K562 (cell line): Measurements from ENCODE around the gene EYA2. TPM values are rescaled to one million over a fixed set of nuclear protein-coding genes. Genes with fewer than 3 reads are reported as not detected.

ENCODE experiments used
- ATAC-seq: fragments of 200-7000 bp; cut with Tn5 transposase; 3 replicates; pipeline ENCODE4 v1.9.1; 2020; ENCODE audit warnings: moderate library complexity
- BruUV-seq: library from RNA; stranded (reverse); fragments of 400-500 nt; replicated peaks from 2 replicates; lab custom pipeline; 2021; lab: Mats Ljungman, UMichigan
- CTCF ChIA-PET: fragments of 300-600 bp; formaldehyde crosslinking; extraction: SDS; loops from one replicate; lab custom pipeline; 2021; ENCODE audit warnings: low intra/inter-chr PET ratio; lab: Yijun Ruan, JAX
- POLR2A ChIA-PET: fragments of 300-600, 350-650 bp; sonication (Branson Sonifier 250); formaldehyde crosslinking; extraction: SDS; loops from one replicate; lab custom pipeline; 2021; ENCODE audit warnings: antibody characterized with exemption, inconsistent platforms; lab: Yijun Ruan, JAX
- DNase-seq, 4 experiments: peaks; one replicate each; pipeline versions ENCODE4 v3.0.0 to v3.0.0-alpha.2; 2011 to 2018; ENCODE audit warnings: low spot score in 3 of 4, mixed read lengths in 3 of 4; ENCODE audit errors: extremely low read depth in 1 of 4
- FAIRE-seq: peaks from 2 replicates; lab custom pipeline; 2011; peaks lifted over from hg19 to GRCh38; lab: Jason Lieb, UNC
- H2AFZ ChIP-seq: 2 replicates; pipeline ENCODE4 v1.6.0; 2011; ENCODE audit warnings: low read depth, low read length, control low read depth, inconsistent platforms
- H3K27ac ChIP-seq: fragments of 200-600 bp; 3 replicates; pipeline ENCODE4 v1.8.0; 2011; ENCODE audit warnings: low read depth, mild to moderate bottlenecking, control low read depth, inconsistent platforms, low read length, moderate library complexity, mixed read lengths; ENCODE audit errors: extremely low read depth
- H3K27me3 ChIP-seq, 2 experiments: fragments of 300-600 bp in 1 of 2; 2 replicates in 1 of 2; 3 replicates in 1 of 2; pipeline versions ENCODE4 v1.6.0 to v1.8.0; 2011; ENCODE audit warnings: inconsistent platforms in 2 of 2, low read length in 2 of 2, mild to moderate bottlenecking in 1 of 2, mixed read lengths in 1 of 2, moderate library complexity in 1 of 2; ENCODE audit not compliant: control insufficient read depth in 2 of 2, insufficient read depth in 2 of 2
- H3K36me3 ChIP-seq: fragments of 300-600 bp; 3 replicates; pipeline ENCODE4 v1.8.0; 2011; ENCODE audit warnings: mild to moderate bottlenecking, low read length, inconsistent platforms; ENCODE audit not compliant: control insufficient read depth, insufficient read depth
- H3K4me1 ChIP-seq, 2 experiments: fragments of 200-600 bp in 1 of 2; replicated peaks in 1 of 2; 2 replicates in 1 of 2; 3 replicates in 1 of 2; pipeline versions ENCODE4 v1.5.1 to v1.8.0; 2011; ENCODE audit warnings: inconsistent platforms in 2 of 2, low read length in 2 of 2, mild to moderate bottlenecking in 1 of 2, mixed read lengths in 1 of 2, moderate library complexity in 1 of 2; ENCODE audit not compliant: control insufficient read depth in 2 of 2, insufficient read depth in 2 of 2
- H3K4me2 ChIP-seq: 2 replicates; pipeline ENCODE4 v1.6.1; 2011; ENCODE audit warnings: low read length, control low read depth, inconsistent platforms, mixed read lengths; ENCODE audit not compliant: insufficient read depth
- H3K4me3 ChIP-seq: fragments of 200-600 bp; sonication (generic), shearing (Covaris generic); 2 replicates; pipeline ENCODE4 v1.5.1; 2016; ENCODE audit warnings: control low read depth, inconsistent platforms
- H3K79me2 ChIP-seq: fragments of 200-600 bp; 3 replicates; pipeline ENCODE4 v1.8.0; 2011; ENCODE audit warnings: low read length, inconsistent platforms; ENCODE audit not compliant: control insufficient read depth, insufficient read depth
- H3K9ac ChIP-seq, 2 experiments: 2 replicates each; pipeline versions ENCODE4 v1.6.0 to v1.6.1; 2011; ENCODE audit warnings: low read depth in 2 of 2, low read length in 2 of 2, control low read depth in 1 of 2, inconsistent platforms in 1 of 2, mild to moderate bottlenecking in 1 of 2, mixed read lengths in 1 of 2; ENCODE audit not compliant: insufficient read depth in 1 of 2
- H3K9me1 ChIP-seq: one replicate; pipeline ENCODE4 v1.6.0; 2011; ENCODE audit warnings: inconsistent platforms, mild to moderate bottlenecking, low read length, moderate library complexity; ENCODE audit not compliant: control insufficient read depth, insufficient read depth
- H3K9me3 ChIP-seq: replicated peaks from 2 replicates; pipeline ENCODE4 v1.5.1; 2011; ENCODE audit warnings: low read depth, low read length, inconsistent platforms; ENCODE audit not compliant: control insufficient read depth, insufficient read depth
- H4K20me1 ChIP-seq: replicated peaks from 2 replicates; pipeline ENCODE4 v1.6.1; 2011; ENCODE audit warnings: low read length, inconsistent platforms, mixed read lengths; ENCODE audit not compliant: control insufficient read depth, insufficient read depth
- GATAD2B ChIP-seq: fragments of 450-650 bp; IDR thresholded peaks from 2 replicates; pipeline ENCODE4 v1.6.1; 2017; ENCODE audit warnings: mild to moderate bottlenecking, borderline replicate concordance
- HLTF ChIP-seq: fragments of 450-650 bp; IDR thresholded peaks from 2 replicates; pipeline ENCODE4 v1.6.1; 2016
- RBFOX2 ChIP-seq: fragments of 200-400 bp; formaldehyde crosslinking; IDR thresholded peaks from 2 replicates; pipeline ENCODE4 v1.6.1; 2017; ENCODE audit warnings: low read depth, mild to moderate bottlenecking, low read length, moderate library complexity
- ZNF584 ChIP-seq: fragments of 200-800 bp; sonication (Bioruptor generic); IDR thresholded peaks from 2 replicates; pipeline ENCODE4 v1.6.1; 2016; ENCODE audit warnings: low read depth, mild to moderate bottlenecking, missing genetic modification characterization, missing compliant biosample characterization
- WGBS: fragments of 100-300 bp; shearing (Covaris generic); methylation state at CpG from one replicate; pipeline ENCODE4 v1.1.6; 2016; ENCODE audit warnings: low coverage, mixed read lengths; ENCODE audit not compliant: insufficient coverage; ENCODE audit errors: missing lambda C conversion rate; 5-methylcytosine and 5-hydroxymethylcytosine counted together
- in situ Hi-C: fragments of 300-500 bp; cut with MboI; formaldehyde crosslinking; loops from 4 replicates; pipeline ENCODE4 v1.15.0; 2018; ENCODE audit warnings: inconsistent platforms, mixed read lengths
- intact Hi-C: fragments of 100-400 bp; cut with micrococcal nuclease; formaldehyde crosslinking; loops from 2 replicates; pipeline ENCODE4 v1.14.2; 2022
- polyA plus RNA-seq, 8 experiments: library from polyadenylated mRNA; depleted of rRNA in 4 of 8; stranded (reverse) in 5 of 8; unstranded in 3 of 8; fragments of >200 nt; fragmentation: Nextera tagmentation in 2 of 8; fragmentation: Illumina TruSeq in 1 of 8; extraction: Ambion mirVana in 2 of 8; extraction: Trizol in 1 of 8; gene quantifications; 2 replicates each; pipeline versions ENCODE4 v1.2.1 to v1.2.3, GENCODE V29; 2011 to 2014; ENCODE audit warnings: inconsistent platforms in 1 of 8, missing spikeins in 1 of 8
- total RNA-seq, 7 experiments: library from RNA; depleted of rRNA in 6 of 7; stranded (reverse); fragments of >200 nt in 6 of 7; fragmentation: Illumina TruSeq in 2 of 7; extraction: Trizol in 2 of 7; gene quantifications; 2 replicates each; pipeline versions ENCODE4 v1.2.1 to v1.2.3, GENCODE V29; 2011 to 2021; ENCODE audit warnings: low replicate concordance in 1 of 7
- TF ChIP-seq, protein P1 (sequence below): fragments of 250-450 bp; sonication (Bioruptor Pico); IDR thresholded peaks from 2 replicates; pipeline ENCODE4 v1.4.0; 2020; ENCODE audit warnings: mild to moderate bottlenecking
- TF ChIP-seq, protein P2 (sequence below): fragments of 200-400 bp; formaldehyde crosslinking; IDR thresholded peaks from 2 replicates; pipeline ENCODE4 v1.6.1; 2017; ENCODE audit warnings: mild to moderate bottlenecking, low read depth, low read length, moderate library complexity
- TF ChIP-seq, protein P3 (sequence below): IDR thresholded peaks from 2 replicates; pipeline ENCODE4 v1.6.1; 2016; ENCODE audit warnings: missing genetic modification characterization, missing compliant biosample characterization
- TF ChIP-seq, protein P4 (sequence below), 2 experiments: fragments of 450-650 bp; IDR thresholded peaks; 2 replicates each; pipeline ENCODE4 v1.6.1; 2016; ENCODE audit warnings: mild to moderate bottlenecking in 2 of 2, borderline replicate concordance in 1 of 2, low read depth in 1 of 2, moderate library complexity in 1 of 2

Gene EYA2
- total and polyA plus RNA-seq, 9 of the 15 experiments (the other 6 are each of a cell fraction or from before 2014, with no cell fraction given): 0.03 TPM; not detected in 8

DNA sequence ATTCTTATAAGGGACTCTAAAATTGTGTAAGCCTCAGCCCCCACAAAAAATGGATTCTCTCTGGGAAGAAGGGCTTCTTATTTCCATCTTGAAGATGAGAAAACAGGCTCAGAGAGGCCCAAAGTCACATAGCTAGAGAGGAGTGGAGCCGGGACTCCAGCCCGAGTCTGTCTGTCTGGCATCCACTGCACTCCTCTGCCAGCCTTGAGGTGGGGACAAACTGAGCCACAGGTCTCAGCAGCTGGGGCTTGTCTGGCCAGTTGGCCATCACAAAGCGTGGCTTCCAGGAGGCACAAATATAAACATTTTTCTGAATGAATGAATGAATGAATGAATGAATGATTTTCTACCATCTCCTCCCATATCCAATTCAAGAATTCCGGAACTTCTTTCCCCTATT, 42.9 kb upstream of the EYA2 start:
- FAIRE-seq (no peak), ATAC-seq (no peak), DNase-seq (no peak)
- Histone ChIP-seq H3K4me1 (no peaks in the 10 kb centered on the region), H3K79me2 (no peaks in the 10 kb centered on the region), H3K9ac (no peak overlapping the region), H3K36me3 (no peaks in the 10 kb centered on the region), H2AFZ (no peak overlapping the region), H3K27me3 (peaks cover 6 to 13% of the 10 kb centered on the region in 2 experiments; a peak in 4 of 5 replicates), H3K4me3 (no peak overlapping the region), H3K27ac (no peak overlapping the region), H3K9me1 (no peaks in the 10 kb centered on the region), H4K20me1 (no peaks in the 10 kb centered on the region), H3K4me2 (no peak overlapping the region), H3K9me3 (no peaks in the 10 kb centered on the region)
- ChIA-PET POLR2A (no interaction called here), CTCF (no interaction called here)
- in situ Hi-C loops (no loop called here), intact Hi-C loops (no loop called here)
- 7% methylated on average over 4 of the region's 4 CpGs for WGBS
- BruUV-seq: no TSS peak
- TF ChIP-seq RBFOX2 (no peak), GATAD2B (no peak), HLTF (no peak), ZNF584 (CRISPR knock-in tag) (no peak)
- TF ChIP-seq, protein P1, sequence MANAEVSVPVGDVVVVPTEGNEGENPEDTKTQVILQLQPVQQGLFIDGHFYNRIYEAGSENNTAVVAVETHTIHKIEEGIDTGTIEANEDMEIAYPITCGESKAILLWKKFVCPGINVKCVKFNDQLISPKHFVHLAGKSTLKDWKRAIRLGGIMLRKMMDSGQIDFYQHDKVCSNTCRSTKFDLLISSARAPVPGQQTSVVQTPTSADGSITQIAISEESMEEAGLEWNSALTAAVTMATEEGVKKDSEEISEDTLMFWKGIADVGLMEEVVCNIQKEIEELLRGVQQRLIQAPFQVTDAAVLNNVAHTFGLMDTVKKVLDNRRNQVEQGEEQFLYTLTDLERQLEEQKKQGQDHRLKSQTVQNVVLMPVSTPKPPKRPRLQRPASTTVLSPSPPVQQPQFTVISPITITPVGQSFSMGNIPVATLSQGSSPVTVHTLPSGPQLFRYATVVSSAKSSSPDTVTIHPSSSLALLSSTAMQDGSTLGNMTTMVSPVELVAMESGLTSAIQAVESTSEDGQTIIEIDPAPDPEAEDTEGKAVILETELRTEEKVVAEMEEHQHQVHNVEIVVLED (CRISPR knock-in tag): no peak
- TF ChIP-seq, protein P2, sequence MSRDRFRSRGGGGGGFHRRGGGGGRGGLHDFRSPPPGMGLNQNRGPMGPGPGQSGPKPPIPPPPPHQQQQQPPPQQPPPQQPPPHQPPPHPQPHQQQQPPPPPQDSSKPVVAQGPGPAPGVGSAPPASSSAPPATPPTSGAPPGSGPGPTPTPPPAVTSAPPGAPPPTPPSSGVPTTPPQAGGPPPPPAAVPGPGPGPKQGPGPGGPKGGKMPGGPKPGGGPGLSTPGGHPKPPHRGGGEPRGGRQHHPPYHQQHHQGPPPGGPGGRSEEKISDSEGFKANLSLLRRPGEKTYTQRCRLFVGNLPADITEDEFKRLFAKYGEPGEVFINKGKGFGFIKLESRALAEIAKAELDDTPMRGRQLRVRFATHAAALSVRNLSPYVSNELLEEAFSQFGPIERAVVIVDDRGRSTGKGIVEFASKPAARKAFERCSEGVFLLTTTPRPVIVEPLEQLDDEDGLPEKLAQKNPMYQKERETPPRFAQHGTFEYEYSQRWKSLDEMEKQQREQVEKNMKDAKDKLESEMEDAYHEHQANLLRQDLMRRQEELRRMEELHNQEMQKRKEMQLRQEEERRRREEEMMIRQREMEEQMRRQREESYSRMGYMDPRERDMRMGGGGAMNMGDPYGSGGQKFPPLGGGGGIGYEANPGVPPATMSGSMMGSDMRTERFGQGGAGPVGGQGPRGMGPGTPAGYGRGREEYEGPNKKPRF: no peak
- TF ChIP-seq, protein P3, sequence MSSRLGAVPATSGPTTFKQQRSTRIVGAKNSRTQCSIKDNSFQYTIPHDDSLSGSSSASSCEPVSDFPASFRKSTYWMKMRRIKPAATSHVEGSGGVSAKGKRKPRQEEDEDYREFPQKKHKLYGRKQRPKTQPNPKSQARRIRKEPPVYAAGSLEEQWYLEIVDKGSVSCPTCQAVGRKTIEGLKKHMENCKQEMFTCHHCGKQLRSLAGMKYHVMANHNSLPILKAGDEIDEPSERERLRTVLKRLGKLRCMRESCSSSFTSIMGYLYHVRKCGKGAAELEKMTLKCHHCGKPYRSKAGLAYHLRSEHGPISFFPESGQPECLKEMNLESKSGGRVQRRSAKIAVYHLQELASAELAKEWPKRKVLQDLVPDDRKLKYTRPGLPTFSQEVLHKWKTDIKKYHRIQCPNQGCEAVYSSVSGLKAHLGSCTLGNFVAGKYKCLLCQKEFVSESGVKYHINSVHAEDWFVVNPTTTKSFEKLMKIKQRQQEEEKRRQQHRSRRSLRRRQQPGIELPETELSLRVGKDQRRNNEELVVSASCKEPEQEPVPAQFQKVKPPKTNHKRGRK (tag): no peak
- TF ChIP-seq, protein P4, sequence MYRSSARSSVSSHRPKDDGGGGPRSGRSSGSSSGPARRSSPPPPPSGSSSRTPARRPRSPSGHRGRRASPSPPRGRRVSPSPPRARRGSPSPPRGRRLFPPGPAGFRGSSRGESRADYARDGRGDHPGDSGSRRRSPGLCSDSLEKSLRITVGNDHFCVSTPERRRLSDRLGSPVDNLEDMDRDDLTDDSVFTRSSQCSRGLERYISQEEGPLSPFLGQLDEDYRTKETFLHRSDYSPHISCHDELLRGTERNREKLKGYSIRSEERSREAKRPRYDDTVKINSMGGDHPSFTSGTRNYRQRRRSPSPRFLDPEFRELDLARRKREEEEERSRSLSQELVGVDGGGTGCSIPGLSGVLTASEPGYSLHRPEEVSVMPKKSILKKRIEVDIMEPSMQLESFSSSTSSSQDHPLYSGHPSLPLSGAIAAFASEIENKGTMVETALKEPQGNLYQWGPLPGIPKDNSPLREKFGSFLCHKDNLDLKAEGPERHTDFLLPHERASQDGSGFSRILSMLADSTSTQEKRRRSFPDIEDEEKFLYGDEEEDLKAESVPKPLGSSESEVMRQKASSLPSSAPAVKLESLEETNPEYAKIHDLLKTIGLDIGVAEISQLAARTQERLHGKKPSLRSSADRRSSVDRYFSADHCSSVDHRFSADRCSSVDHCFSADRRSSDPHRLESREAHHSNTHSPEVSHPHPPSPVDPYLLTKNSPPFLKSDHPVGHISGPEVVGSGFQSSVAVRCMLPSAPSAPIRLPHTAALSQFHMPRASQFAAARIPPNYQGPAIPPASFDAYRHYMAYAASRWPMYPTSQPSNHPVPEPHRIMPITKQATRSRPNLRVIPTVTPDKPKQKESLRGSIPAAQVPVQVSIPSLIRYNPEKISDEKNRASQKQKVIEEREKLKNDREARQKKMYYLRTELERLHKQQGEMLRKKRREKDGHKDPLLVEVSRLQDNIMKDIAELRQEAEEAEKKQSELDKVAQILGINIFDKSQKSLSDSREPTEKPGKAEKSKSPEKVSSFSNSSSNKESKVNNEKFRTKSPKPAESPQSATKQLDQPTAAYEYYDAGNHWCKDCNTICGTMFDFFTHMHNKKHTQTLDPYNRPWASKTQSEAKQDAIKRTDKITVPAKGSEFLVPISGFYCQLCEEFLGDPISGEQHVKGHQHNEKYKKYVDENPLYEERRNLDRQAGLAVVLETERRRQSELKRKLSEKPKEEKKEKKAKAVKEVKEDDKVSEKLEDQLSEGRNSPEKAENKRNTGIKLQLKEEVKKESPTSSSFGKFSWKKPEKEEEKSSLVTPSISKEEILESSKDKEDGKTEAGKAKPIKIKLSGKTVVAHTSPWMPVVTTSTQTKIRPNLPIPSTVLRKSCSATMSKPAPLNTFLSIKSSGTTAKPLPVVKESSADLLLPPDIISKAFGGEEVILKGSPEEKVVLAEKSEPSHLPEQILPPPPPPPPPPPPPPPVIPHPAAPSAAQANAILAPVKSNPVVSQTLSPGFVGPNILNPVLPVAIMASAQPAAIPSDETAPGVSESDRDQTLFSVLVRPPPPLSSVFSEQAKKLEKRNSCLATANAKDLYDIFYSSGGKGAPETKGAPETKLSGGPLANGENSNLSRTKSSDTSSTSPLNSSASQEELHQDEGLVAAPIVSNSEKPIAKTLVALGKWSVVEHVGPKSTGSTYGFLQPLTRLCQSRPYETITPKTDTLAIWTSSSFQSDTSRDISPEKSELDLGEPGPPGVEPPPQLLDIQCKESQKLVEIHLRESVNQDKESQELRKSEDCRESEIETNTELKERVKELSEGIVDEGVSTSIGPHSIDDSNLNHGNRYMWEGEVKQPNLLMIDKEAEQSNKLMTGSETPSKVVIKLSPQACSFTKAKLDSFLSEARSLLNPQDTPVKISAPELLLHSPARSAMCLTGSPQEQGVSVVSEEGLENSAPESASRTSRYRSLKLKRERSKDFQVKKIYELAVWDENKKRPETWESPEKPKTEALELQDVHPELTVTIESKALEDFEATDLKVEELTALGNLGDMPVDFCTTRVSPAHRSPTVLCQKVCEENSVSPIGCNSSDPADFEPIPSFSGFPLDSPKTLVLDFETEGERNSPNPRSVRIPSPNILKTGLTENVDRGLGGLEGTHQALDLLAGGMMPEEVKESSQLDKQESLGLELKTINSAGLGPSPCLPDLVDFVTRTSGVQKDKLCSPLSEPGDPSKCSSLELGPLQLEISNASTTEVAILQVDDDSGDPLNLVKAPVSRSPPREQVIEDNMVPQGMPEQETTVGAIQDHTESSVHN (IDR thresholded peaks at IDR 0.05; ENCODE audit: borderline replicate concordance in 1 of 2, low read depth in 1 of 2): no peak
